22Rv1 (cell line): Measurements from ENCODE around the gene OR56B1.

Experiments used
- H3K27ac ChIP-seq: fragments of 450-650 bp; 2 replicates; pipeline ENCODE4 v1.5.1; 2017
- ZFX ChIP-seq: fragments of 450-650 bp; IDR thresholded peaks from 2 replicates; pipeline ENCODE4 v1.6.1; 2017; ENCODE audit warnings: antibody characterized with exemption, borderline replicate concordance
- TF ChIP-seq, protein P1 (sequence below): fragments of 450-650 bp; IDR thresholded peaks from 2 replicates; pipeline ENCODE4 v1.5.1; 2017; ENCODE audit warnings: mild to moderate bottlenecking

The OR56B1 gene

DNA sequence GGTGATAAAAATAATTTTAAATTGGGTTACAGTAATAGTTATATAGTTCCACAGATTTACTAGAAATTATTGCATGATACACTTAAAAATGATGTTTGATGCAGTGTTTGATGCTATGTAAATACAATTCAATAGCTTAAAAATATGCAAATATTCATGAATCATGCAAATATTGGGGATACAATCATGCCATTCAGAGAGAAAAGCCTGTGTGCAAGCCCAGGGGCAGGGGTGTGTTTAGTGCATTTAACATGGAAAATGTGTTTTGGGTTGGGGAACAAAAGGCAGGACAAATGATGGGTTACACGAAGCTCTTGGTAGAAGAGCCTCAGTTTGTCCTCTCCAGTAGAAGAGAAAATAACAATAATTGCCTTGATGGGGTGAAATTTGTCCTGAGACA, 40.7 kb upstream of the OR56B1 start:
- H3K27ac ChIP-seq = no peak overlapping the region
- TF ChIP-seq ZFX = no peak

DNA sequence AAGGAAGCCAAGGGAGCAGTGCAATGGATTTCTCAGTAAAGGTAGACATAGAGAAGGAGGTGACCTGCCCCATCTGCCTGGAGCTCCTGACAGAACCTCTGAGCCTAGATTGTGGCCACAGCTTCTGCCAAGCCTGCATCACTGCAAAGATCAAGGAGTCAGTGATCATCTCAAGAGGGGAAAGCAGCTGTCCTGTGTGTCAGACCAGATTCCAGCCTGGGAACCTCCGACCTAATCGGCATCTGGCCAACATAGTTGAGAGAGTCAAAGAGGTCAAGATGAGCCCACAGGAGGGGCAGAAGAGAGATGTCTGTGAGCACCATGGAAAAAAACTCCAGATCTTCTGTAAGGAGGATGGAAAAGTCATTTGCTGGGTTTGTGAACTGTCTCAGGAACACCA, 40.0 kb upstream of the OR56B1 start:
- H3K27ac ChIP-seq = no peak overlapping the region
- TF ChIP-seq, protein P1, sequence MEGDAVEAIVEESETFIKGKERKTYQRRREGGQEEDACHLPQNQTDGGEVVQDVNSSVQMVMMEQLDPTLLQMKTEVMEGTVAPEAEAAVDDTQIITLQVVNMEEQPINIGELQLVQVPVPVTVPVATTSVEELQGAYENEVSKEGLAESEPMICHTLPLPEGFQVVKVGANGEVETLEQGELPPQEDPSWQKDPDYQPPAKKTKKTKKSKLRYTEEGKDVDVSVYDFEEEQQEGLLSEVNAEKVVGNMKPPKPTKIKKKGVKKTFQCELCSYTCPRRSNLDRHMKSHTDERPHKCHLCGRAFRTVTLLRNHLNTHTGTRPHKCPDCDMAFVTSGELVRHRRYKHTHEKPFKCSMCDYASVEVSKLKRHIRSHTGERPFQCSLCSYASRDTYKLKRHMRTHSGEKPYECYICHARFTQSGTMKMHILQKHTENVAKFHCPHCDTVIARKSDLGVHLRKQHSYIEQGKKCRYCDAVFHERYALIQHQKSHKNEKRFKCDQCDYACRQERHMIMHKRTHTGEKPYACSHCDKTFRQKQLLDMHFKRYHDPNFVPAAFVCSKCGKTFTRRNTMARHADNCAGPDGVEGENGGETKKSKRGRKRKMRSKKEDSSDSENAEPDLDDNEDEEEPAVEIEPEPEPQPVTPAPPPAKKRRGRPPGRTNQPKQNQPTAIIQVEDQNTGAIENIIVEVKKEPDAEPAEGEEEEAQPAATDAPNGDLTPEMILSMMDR = no peak
- no peak for TF ChIP-seq ZFX

DNA sequence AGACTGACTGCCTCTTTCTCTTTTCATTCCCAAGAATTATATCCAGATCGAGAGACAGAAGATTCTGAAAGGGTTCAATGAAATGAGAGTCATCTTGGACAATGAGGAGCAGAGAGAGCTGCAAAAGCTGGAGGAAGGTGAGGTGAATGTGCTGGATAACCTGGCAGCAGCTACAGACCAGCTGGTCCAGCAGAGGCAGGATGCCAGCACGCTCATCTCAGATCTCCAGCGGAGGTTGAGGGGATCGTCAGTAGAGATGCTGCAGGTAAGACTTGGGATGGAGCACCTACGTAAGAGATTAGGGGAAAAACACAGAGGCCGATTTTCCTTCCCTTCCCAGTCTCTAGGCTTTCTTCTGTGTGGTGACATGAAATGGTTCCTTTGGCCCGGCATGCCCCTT, 38.0 kb upstream of the OR56B1 start:
- H3K27ac ChIP-seq = no peak overlapping the region
- TF ChIP-seq ZFX = no peak
- TF ChIP-seq, protein P1 = no peak

DNA sequence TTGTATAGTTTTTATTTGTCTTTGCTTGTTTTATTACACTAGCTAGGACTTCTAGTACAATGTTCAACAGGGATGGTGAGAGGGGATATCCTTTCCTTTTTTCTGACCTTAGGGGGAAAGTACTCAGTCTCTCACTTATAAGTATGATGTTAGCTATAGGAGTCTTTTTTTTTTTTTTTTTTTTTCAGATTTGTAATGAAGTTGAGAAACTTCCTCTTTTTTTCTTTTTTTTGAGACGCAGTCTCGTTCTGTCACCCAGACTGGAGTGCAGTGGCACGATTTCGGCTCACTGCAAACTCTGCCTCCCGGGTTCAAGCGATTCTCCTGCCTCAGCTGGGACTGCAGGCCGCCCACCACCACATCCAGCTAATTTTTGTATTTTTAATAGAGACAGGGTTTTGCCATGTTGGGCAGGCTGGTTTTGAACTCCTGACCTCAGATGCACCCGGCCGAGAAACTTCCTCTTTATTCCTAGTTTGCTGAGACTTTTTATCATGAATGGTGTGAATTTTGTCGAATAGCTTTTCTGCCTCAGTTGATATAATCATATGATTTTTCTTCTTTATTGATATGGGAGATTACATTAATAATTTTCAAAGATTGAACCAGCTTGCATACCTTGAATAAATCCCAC, 35.7 kb upstream of the OR56B1 start:
- TF ChIP-seq ZFX = no peak
- TF ChIP-seq, protein P1 = no peak
- no peak overlapping the region for H3K27ac ChIP-seq

DNA sequence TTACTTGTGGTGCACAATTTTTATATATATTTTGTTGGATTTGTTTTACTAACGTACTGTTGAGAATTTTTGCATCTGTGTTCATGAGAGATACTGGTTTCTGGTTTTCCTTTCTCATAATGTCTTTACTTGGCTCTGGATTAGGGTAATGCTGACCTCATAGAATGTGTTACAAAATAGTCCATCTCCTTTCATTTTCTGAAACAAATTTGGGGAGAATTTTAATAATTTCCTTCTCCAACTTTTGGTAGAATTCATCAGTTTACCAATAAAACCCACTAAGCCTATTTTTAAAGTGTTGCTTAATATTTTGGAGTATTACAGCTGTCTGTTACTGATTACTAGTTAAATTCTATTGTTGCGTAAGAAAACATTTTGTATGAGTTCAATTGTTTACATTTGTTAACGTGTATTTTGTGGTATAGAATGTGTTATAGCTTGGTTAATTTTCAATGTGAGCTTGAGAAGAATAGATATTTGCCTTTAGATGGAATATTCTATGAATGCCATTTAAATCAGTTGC, 35.1 kb upstream of the OR56B1 start:
- no peak for TF ChIP-seq ZFX
- TF ChIP-seq, protein P1 = no peak
- H3K27ac ChIP-seq = no peak overlapping the region

DNA sequence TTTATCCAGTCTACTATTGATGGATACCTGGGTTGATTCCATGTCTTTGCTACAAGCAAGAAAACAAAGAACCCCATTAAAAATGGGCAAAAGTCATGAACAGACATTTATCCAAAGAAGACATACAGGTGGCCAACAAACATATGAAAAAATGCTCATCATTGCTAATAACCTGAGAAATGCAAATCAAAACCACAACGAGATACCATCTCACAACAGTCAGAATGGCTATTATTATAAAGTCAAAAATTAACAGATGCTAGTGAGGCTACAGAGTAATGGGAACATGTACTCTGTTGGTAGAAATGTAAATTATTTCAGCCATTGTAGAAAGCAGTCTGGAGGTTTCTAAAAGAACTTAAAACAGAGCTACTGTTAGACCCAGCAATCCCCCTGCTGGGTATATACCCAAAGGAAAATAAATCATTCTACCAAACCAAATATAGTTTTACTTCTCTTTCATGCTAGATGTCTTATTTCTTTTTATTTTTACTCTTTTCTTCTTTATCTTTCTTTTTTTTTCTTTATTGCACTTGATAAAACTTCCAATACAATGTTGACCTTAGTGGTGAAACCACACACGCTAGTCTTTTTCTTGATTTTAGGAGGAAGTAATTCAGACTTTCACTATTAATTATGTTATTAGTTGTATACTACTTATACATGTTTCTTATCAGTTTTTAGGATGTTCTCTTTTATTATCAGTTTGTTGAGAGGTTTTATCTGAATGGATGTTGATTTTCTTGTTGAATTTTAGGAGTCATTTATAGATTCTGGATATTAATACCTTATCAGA, 32.3 kb upstream of the OR56B1 start:
- H3K27ac ChIP-seq = no peak overlapping the region
- TF ChIP-seq, protein P1 = no peak
- TF ChIP-seq ZFX = no peak

DNA sequence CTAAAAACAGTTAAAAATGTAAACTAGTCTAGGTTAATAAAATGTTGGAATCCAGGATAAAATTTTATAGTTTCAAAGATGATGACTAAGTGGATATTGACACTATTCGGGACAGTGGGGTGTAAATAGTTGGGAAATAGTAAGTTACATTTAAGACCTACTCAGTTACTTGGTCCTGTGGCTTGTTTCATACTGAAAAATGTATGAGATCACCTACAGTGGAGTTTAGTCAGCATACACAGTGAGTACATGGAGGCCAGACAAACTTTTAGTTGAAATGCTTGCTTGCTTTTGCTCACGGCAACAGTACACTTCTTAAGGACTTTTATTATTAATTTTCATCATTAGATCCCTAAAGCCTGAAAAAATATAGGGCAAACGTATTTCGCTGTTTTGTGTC, 30.6 kb upstream of the OR56B1 start:
- TF ChIP-seq, protein P1 = no peak
- TF ChIP-seq ZFX = no peak
- H3K27ac ChIP-seq = no peak overlapping the region
